ENCODE data around the gene CDC25B.

- TF ChIP-seq POLR2AphosphoS5 (IDR thresholded peaks at IDR 0.05) (no peak), CTCF (IDR thresholded peaks at IDR 0.05) (no peak), POLR2A (IDR thresholded peaks at IDR 0.05) (no peak)
Measured at GRCh38 chr20:3753501-3754275, 42.4 kb upstream of the CDC25B start.

Data from gastroesophageal sphincter (tissue), 3 donors.